Sigmoid colon (tissue), 7 donors: Measurements from ENCODE around the gene P4HA3. TPM values are rescaled to one million over a fixed set of nuclear protein-coding genes. Genes with fewer than 3 reads are reported as not detected.

ENCODE experiments used
- DNase-seq: peaks from one replicate; pipeline ENCODE4 v3.0.0-alpha.2; 2019
- H3K27ac ChIP-seq, 4 donors: fragments of 200-600 bp; sonication (generic); one replicate each; pipeline ENCODE4 v1.5.1; 2016 to 2019; ENCODE audit warnings: mild to moderate bottlenecking in 1 of 4
- H3K27me3 ChIP-seq, 3 donors: fragments of 200-600 bp; sonication (generic); one replicate each; pipeline ENCODE4 v1.5.1; 2019; ENCODE audit warnings: mild to moderate bottlenecking in 1 of 3
- H3K36me3 ChIP-seq, 4 donors: fragments of 200-600 bp; sonication (generic); one replicate each; pipeline ENCODE4 v1.5.1; 2016 to 2019
- H3K4me1 ChIP-seq, 4 donors: fragments of 200-600 bp; sonication (generic); one replicate each; pipeline ENCODE4 v1.5.1; 2017 to 2019
- H3K4me3 ChIP-seq, 4 donors: fragments of 200-600 bp; sonication (generic); one replicate each; pipeline ENCODE4 v1.5.1; 2017 to 2019; ENCODE audit warnings: mild to moderate bottlenecking in 2 of 4, moderate library complexity in 1 of 4
- H3K9me3 ChIP-seq, 4 donors: fragments of 200-600 bp in 3 of 4; sonication (generic) in 3 of 4; one replicate each; pipeline versions ENCODE4 v1.5.1 to v1.6.1; 2013 to 2019
- EP300 ChIP-seq, 4 donors: sonication (generic); formaldehyde crosslinking; IDR thresholded peaks; one replicate each; pipeline ENCODE4 v1.6.1; 2017; ENCODE audit warnings: antibody characterized with exemption in 4 of 4
- POLR2A ChIP-seq, 2 donors: fragments of 450-650 bp; IDR thresholded peaks; one replicate each; pipeline ENCODE4 v1.6.1; 2016; ENCODE audit warnings: antibody characterized with exemption in 2 of 2, mild to moderate bottlenecking in 2 of 2, moderate library complexity in 2 of 2
- POLR2AphosphoS5 ChIP-seq, 4 donors: sonication (generic); formaldehyde crosslinking; IDR thresholded peaks; one replicate each; pipeline ENCODE4 v1.6.1; 2017; ENCODE audit warnings: antibody characterized with exemption in 4 of 4
- WGBS, 2 donors: extraction: QIAGEN DNeasy Blood & Tissue Kit; methylation state at CpG; one replicate each; pipeline ENCODE4 v1.1.7; 2013; 5-methylcytosine and 5-hydroxymethylcytosine counted together
- intact Hi-C: fragments of 100-400 bp; cut with DNase I; formaldehyde crosslinking; loops from one replicate; pipeline ENCODE4 v1.15.1; 2023
- polyA plus RNA-seq, 3 donors: library from polyadenylated mRNA; stranded (reverse); fragments of 200-250 nt; gene quantifications; one replicate each; pipeline ENCODE4 v1.2.3, GENCODE V29; 2013
- total RNA-seq, 4 donors: library from RNA; depleted of rRNA; stranded (reverse); fragments of >200 nt; gene quantifications; one replicate each; pipeline ENCODE4 v1.1.0, GENCODE V29; 2016
- TF ChIP-seq, protein P1 (sequence below), 4 experiments: fragments of 450-650 bp in 3 of 4; fragments of 200-600 bp in 1 of 4; IDR thresholded peaks; one replicate each; pipeline ENCODE4 v1.5.1; 2016 to 2019; ENCODE audit warnings: antibody characterized with exemption in 4 of 4, mild to moderate bottlenecking in 3 of 4, moderate library complexity in 2 of 4
- donor health status: healthy with polysubstance abuse.
- donor health status: Bipolar disorder and iron deficiency.
- donor health status: healthy.

The P4HA3 gene
- total and polyA plus RNA-seq, 7 donors: 0.29 to 11.9 (median 1.1) TPM; not detected in 2

DNA sequence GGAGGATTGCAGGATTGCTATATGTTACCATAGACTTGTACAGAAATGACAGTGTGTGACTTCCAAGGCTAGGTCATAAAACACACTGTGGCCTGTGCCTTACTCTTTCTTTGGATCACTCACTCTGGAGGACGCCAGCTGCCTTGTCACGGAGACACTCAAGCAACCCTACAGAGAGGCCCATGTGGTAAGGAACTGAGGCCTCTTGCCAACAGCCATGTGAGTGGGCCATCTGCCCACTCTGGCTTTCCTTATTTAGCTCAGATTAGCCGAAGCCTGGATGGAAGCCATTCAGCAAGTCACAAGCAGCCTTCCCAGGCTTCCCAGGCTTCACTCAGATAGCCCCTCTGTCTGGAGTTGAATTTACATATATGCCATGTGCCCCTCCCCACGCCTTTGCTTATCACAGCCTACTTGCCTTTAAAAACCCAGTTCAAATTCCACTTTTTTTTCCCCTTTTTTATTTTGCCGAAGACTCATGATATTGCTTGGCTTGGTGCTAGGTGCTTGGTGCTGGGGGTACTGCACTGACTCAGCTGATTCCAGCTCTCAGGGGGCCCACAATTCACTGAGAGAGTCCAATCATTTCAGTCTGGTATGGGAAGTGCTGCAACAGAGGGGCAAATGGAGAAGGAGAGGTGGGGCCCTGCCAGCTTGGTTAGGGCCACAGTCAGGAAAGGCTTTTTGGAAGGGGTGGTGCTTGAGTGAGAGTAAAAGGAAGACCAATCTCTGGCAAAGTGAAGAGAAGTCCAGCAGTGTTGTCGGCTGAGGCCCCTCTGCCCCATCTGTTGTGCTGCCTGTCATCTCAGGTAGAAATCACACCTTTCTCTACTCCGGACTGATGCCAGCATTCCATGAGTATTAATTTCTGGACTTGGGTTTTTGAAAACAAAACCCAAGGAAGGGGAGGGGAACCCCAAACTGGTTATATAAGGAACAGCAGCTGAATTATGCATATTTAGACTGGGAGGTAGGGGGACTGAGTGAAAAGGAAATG, 14.5 kb upstream of the P4HA3 start:
- TF ChIP-seq EP300 (IDR thresholded peaks at IDR 0.05) (peak in 1 of 4 donors; percentile 72), POLR2AphosphoS5 (IDR thresholded peaks at IDR 0.05) (peak; percentile 51 to 84 (median 65))
- TF ChIP-seq, protein P1, sequence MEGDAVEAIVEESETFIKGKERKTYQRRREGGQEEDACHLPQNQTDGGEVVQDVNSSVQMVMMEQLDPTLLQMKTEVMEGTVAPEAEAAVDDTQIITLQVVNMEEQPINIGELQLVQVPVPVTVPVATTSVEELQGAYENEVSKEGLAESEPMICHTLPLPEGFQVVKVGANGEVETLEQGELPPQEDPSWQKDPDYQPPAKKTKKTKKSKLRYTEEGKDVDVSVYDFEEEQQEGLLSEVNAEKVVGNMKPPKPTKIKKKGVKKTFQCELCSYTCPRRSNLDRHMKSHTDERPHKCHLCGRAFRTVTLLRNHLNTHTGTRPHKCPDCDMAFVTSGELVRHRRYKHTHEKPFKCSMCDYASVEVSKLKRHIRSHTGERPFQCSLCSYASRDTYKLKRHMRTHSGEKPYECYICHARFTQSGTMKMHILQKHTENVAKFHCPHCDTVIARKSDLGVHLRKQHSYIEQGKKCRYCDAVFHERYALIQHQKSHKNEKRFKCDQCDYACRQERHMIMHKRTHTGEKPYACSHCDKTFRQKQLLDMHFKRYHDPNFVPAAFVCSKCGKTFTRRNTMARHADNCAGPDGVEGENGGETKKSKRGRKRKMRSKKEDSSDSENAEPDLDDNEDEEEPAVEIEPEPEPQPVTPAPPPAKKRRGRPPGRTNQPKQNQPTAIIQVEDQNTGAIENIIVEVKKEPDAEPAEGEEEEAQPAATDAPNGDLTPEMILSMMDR (IDR thresholded peaks at IDR 0.05): no peak
- peak overlapping the region; percentile 22 to 71 (median 62) for H3K27ac ChIP-seq
- no peak overlapping the region for H3K4me3 ChIP-seq
- no peaks in the 10 kb centered on the region for H3K9me3 ChIP-seq
- WGBS, 2 donors: 76 to 82% methylated on average over 7 of the region's 7 CpGs
- no peaks in the 10 kb centered on the region for H3K36me3 ChIP-seq
- H3K4me1 ChIP-seq: peaks cover 0 to 38% (median 33%) of the 10 kb centered on the region in 4 donors
- DNase-seq: peak; percentile 95
- intact Hi-C loops: no loop called here
- H3K27me3 ChIP-seq: no peaks in the 10 kb centered on the region

DNA sequence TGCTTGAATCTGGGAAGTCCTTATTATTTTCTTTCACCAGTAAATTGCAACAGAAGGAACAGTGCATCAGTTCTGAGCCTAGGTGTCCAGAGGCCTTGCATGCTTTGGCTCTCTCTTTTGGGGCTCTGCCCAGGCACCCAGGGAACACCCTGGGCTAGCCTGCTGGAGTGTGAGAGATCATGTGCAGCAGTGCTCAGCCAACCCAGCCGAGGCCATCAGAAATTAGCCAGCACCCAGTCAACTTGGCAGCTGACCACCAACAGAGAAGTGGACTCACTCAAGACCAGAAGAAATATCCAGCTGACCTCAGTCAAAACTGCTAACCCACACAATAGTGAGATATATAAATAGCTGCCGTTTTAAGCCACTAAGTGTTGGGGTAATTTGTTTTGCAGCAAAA, 11.2 kb upstream of the P4HA3 start:
- peaks cover 0 to 56% (median 49%) of the 10 kb centered on the region in 4 donors for H3K4me1 ChIP-seq
- H3K27me3 ChIP-seq: no peaks in the 10 kb centered on the region
- H3K36me3 ChIP-seq: no peaks in the 10 kb centered on the region
- DNase-seq: peak; percentile 89
- peak overlapping the region in 3 of 4 donors; percentile 5 to 62 (median 46) for H3K27ac ChIP-seq
- intact Hi-C loops: no loop called here
- no peaks in the 10 kb centered on the region for H3K9me3 ChIP-seq
- 68 to 77% methylated on average over 2 of the region's 2 CpGs for WGBS, 2 donors
- no peak overlapping the region for H3K4me3 ChIP-seq
- peak in 3 of 4 donors; percentile 17 to 63 (median 37) for TF ChIP-seq POLR2AphosphoS5 (IDR thresholded peaks at IDR 0.05)
- TF ChIP-seq, protein P1 (IDR thresholded peaks at IDR 0.05): no peak

DNA sequence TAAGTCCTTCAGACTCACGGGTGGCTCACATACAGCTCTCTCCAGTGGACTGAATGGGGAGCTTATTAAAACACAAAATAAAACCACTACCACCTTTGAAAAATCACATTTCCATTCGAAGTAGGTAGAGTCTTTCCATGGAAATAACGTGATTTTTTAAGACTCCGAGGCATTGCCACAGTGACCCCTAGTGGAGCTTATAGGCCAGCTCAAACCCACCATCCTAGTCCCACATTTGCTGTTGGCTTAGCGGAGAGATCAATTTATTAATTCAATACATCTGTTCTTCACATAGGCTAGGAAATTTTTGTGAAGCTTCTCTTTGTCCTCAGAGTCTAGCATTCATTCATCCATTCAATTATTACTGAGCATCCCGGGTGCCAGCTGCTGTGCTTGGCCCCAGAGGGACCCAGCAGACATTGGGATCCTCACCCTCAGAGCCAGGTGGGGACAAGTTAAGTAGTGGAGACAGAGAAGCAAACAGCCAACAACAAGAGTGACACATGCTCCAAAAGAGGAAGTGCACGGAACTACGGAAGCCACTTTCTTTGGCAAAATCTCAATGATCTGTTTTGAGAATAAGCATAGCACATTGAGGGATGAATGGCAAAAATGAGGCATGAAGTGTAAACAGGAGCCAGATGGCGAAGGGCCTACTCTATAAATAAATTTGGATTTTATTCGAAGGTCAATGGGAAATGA, 10.2 kb upstream of the P4HA3 start:
- WGBS, 2 donors: 40 to 64% methylated on average over 10 of the region's 10 CpGs
- Histone ChIP-seq H3K4me3 (no peak overlapping the region), H3K27ac (peak overlapping the region; percentile 5 to 62 (median 36)), H3K4me1 (peaks cover 0 to 55% (median 47%) of the 10 kb centered on the region in 4 donors), H3K27me3 (no peaks in the 10 kb centered on the region), H3K9me3 (peaks cover 0 to under 1% (median 0%) of the 10 kb centered on the region in 4 donors), H3K36me3 (no peaks in the 10 kb centered on the region)
- intact Hi-C loops: loop anchor here (1.0 kb wide), 1 partner anchor 65 kb away; no protein-coding TSS in a partner anchor
- TF ChIP-seq POLR2A (IDR thresholded peaks at IDR 0.05) (no peak), POLR2AphosphoS5 (IDR thresholded peaks at IDR 0.05) (peak in 2 of 4 donors; percentile 4 to 11), EP300 (IDR thresholded peaks at IDR 0.05) (no peak)
- TF ChIP-seq, protein P1 (IDR thresholded peaks at IDR 0.05): peak in 2 of 4 experiments; percentile 10 to 43
- no peak for DNase-seq

DNA sequence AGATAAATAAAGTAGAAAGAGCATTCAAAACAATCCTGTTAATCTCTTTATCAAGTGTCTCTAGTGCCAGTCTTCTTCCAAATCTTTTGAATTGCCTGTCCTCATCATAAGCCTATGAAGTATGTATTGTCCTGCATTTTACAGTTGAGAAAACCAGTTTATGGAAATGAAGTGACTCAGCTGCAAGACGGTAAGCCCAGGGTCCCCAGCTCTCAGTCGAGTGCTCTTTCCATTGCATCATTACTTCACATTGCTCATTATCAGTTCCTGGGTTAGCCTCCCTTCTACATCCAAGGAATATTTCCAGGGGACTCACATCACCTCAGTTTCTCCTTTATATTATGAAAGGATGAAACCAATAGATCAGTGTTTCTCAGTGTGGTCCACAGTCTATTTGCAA, 9.1 kb upstream of the P4HA3 start:
- DNase-seq: no peak
- Histone ChIP-seq H3K27me3 (no peaks in the 10 kb centered on the region), H3K27ac (no peak overlapping the region), H3K4me1 (peaks cover 0 to 47% (median 36%) of the 10 kb centered on the region in 4 donors), H3K9me3 (peaks cover 0 to 6% (median 0%) of the 10 kb centered on the region in 4 donors), H3K4me3 (no peak overlapping the region), H3K36me3 (no peaks in the 10 kb centered on the region)
- intact Hi-C loops: no loop called here
- TF ChIP-seq POLR2AphosphoS5 (IDR thresholded peaks at IDR 0.05) (no peak), POLR2A (IDR thresholded peaks at IDR 0.05) (no peak), EP300 (IDR thresholded peaks at IDR 0.05) (no peak)
- TF ChIP-seq, protein P1 (IDR thresholded peaks at IDR 0.05): no peak
- 64 to 66% methylated on average over 2 of the region's 2 CpGs for WGBS, 2 donors
